ENCODE results near the gene EIF2AK2.
A peak's percentile ranks its signal among the peaks of the same experiment; 100 is the strongest.

Gene EIF2AK2

DNA sequence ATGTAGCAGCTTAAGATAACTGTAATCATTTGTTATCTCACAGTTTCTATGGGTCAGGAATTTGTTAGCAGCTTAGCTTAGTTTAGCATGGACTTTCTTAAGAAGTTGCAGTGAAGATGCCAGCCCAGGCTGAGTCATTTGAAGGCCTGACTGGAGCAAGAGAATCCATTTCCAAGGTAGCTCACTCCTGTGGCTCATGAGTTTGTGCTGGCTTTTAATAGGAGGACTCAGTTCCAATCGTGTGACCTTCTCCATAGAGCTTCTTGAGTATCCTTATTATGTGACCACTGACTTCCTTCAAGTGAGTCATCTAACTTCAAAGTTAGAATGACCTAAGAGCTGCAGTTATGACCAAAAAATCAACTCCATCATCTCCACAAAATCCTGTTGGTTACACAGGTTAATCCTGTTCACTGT lies 71.0 kb downstream of the EIF2AK2 start:
- H3K9me3 ChIP-seq (ENCODE audit: insufficient read depth, low read length), result no peaks in the 10 kb centered on the region
- no peak overlapping the region for H3K27ac ChIP-seq (ENCODE audit: low read length)
- no peak overlapping the region for H2AFZ ChIP-seq (ENCODE audit: low read depth, low read length)
- peaks cover 41% of the 10 kb centered on the region for H3K4me1 ChIP-seq (ENCODE audit: low read length)
- H3K4me3 ChIP-seq (ENCODE audit: low read length), result no peak overlapping the region
- H3K27me3 ChIP-seq (ENCODE audit: low read depth, low read length), result no peaks in the 10 kb centered on the region
- no peak overlapping the region for H3K9ac ChIP-seq (ENCODE audit: low read length)
- TF ChIP-seq EZH2phosphoT487 (IDR thresholded peaks at IDR 0.05; ENCODE audit: low read depth), result no peak
- TF ChIP-seq, protein P1, sequence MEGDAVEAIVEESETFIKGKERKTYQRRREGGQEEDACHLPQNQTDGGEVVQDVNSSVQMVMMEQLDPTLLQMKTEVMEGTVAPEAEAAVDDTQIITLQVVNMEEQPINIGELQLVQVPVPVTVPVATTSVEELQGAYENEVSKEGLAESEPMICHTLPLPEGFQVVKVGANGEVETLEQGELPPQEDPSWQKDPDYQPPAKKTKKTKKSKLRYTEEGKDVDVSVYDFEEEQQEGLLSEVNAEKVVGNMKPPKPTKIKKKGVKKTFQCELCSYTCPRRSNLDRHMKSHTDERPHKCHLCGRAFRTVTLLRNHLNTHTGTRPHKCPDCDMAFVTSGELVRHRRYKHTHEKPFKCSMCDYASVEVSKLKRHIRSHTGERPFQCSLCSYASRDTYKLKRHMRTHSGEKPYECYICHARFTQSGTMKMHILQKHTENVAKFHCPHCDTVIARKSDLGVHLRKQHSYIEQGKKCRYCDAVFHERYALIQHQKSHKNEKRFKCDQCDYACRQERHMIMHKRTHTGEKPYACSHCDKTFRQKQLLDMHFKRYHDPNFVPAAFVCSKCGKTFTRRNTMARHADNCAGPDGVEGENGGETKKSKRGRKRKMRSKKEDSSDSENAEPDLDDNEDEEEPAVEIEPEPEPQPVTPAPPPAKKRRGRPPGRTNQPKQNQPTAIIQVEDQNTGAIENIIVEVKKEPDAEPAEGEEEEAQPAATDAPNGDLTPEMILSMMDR (IDR thresholded peaks at IDR 0.05; ENCODE audit: low read depth, low read length), result no peak
- peak overlapping the region; percentile 89 for H3K4me2 ChIP-seq (ENCODE audit: low read length)
- no peaks in the 10 kb centered on the region for H4K20me1 ChIP-seq (ENCODE audit: insufficient read depth, low read length)
- H3K79me2 ChIP-seq (ENCODE audit: low read length), result peaks cover 22% of the 10 kb centered on the region
- H3K36me3 ChIP-seq (replicated peaks; ENCODE audit: low read depth, low read length), result peaks cover 10% of the 10 kb centered on the region

DNA sequence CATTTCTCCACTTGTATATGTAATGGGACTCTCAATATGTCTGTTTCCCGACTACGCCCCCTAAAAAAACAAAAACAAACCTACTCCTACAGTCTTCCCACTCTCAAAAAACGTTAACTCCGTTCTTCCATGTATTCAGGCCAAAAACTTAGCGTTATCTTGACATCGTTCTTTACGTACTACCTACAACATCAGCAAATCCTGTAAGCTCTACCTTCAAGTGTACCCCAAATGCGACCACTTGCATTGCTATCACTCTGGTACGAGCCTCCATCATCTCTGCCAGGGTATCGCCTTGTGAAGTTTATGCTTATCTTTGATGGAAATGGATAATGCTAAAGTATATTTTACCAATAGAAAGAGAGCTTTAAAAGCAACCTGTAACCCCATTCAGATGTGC lies 72.0 kb downstream of the EIF2AK2 start:
- H2AFZ ChIP-seq (ENCODE audit: low read depth, low read length), result peak overlapping the region; percentile 90
- H3K9ac ChIP-seq (ENCODE audit: low read length), result peak overlapping the region; percentile 81
- peak overlapping the region; percentile 89 for H3K4me2 ChIP-seq (ENCODE audit: low read length)
- H3K27me3 ChIP-seq (ENCODE audit: low read depth, low read length), result no peaks in the 10 kb centered on the region
- peaks cover 39% of the 10 kb centered on the region for H3K4me1 ChIP-seq (ENCODE audit: low read length)
- TF ChIP-seq, protein P1 (IDR thresholded peaks at IDR 0.05; ENCODE audit: low read depth, low read length), result no peak
- TF ChIP-seq EZH2phosphoT487 (IDR thresholded peaks at IDR 0.05; ENCODE audit: low read depth), result no peak
- no peak overlapping the region for H3K27ac ChIP-seq (ENCODE audit: low read length)
- H3K4me3 ChIP-seq (ENCODE audit: low read length), result peak overlapping the region; percentile 94
- H3K9me3 ChIP-seq (ENCODE audit: insufficient read depth, low read length), result no peaks in the 10 kb centered on the region
- no peaks in the 10 kb centered on the region for H4K20me1 ChIP-seq (ENCODE audit: insufficient read depth, low read length)
- H3K79me2 ChIP-seq (ENCODE audit: low read length), result peaks cover 22% of the 10 kb centered on the region
- peaks cover 13% of the 10 kb centered on the region for H3K36me3 ChIP-seq (replicated peaks; ENCODE audit: low read depth, low read length)

DNA sequence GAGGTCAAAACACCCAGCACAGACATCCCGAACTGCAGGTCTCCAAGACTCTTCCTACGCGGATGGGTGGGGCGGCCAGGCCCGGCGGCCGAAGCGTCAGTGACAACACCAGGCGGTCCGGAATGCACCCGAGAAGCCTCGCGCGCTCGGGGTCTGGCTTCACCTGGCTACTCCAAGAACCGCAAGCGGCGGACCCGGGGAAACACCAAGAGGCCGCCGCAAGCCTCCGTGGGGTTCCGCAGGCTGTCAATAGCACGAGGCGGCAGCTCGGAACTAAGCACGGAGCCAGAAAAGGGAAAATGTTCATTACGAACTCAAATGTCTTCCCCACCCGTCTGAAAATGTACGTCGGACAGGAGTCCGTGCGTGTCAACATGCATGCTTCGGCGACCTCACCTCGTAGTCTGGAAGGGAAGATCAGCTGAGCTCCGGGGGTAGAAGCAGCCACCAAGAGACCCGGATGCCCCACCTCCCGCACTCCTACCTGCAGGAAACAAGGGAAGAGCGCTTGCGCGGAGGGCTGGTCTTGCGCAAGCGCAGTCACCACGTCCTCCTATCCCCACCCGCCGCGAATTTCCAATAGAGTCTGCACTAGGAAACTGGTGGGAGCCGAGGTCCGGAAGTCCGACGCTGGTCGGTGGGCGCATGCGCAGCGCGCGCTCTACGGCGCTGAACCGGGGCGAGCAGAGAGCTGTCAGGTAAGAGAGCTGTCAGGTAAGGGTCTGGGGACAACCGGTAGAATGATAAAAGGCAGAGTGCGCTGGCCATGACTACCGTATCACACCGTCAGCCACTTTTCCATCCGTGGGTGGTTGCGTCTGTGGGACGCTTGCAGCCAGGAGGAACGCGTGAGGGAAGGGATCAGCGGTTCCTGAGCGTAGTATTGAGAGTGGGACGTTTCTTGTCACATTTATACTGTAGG lies 72.6 kb downstream of the EIF2AK2 start, which contains the start of the genes GPATCH11 and HEATR5B:
GPATCH11 (plus strand) TSS at position 646 of the 922 bp plus-strand sequence. CDS start 3,864 bp downstream, outside the sequence.
HEATR5B (minus strand) TSS at position 500 of the 922 bp plus-strand sequence. CDS start 958 bp downstream, outside the sequence.
- Histone ChIP-seq H3K79me2 (ENCODE audit: low read length) (peaks cover 22% of the 10 kb centered on the region), H4K20me1 (ENCODE audit: insufficient read depth, low read length) (no peaks in the 10 kb centered on the region), H2AFZ (ENCODE audit: low read depth, low read length) (peak within 1 kb of the TSS; percentile 90), H3K9me3 (ENCODE audit: insufficient read depth, low read length) (no peaks in the 10 kb centered on the region), H3K4me1 (ENCODE audit: low read length) (peaks cover 37% of the 10 kb centered on the region), H3K36me3 (replicated peaks; ENCODE audit: low read depth, low read length) (peaks cover 14% of the 10 kb centered on the region), H3K9ac (ENCODE audit: low read length) (peak within 1 kb of the TSS; percentile 81), H3K27me3 (ENCODE audit: low read depth, low read length) (no peaks in the 10 kb centered on the region), H3K4me2 (ENCODE audit: low read length) (peak within 1 kb of the TSS; percentile 89), H3K27ac (ENCODE audit: low read length) (peak within 1 kb of the TSS; percentile 1; the same call in 1 of the 2 replicates), H3K4me3 (ENCODE audit: low read length) (peak within 1 kb of the TSS; percentile 94)
- TF ChIP-seq, protein P1 (IDR thresholded peaks at IDR 0.05; ENCODE audit: low read depth, low read length), result no peak
- no peak for TF ChIP-seq EZH2phosphoT487 (IDR thresholded peaks at IDR 0.05; ENCODE audit: low read depth)

DNA sequence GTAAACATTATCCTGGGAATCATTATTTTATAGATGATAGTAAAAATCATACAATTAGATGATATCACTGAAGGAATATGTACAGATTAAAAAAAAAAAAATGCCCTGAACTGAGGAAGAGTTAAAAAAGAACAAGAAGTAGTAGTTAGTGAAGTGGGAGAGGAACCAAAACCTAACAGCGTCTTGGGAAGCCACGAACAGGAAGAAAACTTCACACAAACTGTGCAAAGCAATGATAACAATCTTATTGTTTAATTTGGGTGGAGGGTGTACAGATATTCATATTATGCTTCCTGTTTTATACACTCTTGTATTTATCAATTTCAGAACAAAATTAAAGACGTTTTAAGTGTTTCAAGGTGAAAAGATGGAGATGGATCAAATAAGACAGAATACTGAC lies 76.1 kb downstream of the EIF2AK2 start:
- Histone ChIP-seq H3K4me2 (ENCODE audit: low read length) (peak overlapping the region; percentile 54), H3K36me3 (replicated peaks; ENCODE audit: low read depth, low read length) (peaks cover 26% of the 10 kb centered on the region), H3K9ac (ENCODE audit: low read length) (no peak overlapping the region), H3K4me1 (ENCODE audit: low read length) (peaks cover 31% of the 10 kb centered on the region), H4K20me1 (ENCODE audit: insufficient read depth, low read length) (no peaks in the 10 kb centered on the region), H2AFZ (ENCODE audit: low read depth, low read length) (no peak overlapping the region), H3K79me2 (ENCODE audit: low read length) (peaks cover 19% of the 10 kb centered on the region), H3K27me3 (ENCODE audit: low read depth, low read length) (no peaks in the 10 kb centered on the region), H3K27ac (ENCODE audit: low read length) (peak overlapping the region; percentile 5; the same call in 1 of the 2 replicates), H3K4me3 (ENCODE audit: low read length) (0 out of 2 replicates have a peak overlapping the region, but pooled peaks have one; percentile 8), H3K9me3 (ENCODE audit: insufficient read depth, low read length) (no peaks in the 10 kb centered on the region)
- no peak for TF ChIP-seq EZH2phosphoT487 (IDR thresholded peaks at IDR 0.05; ENCODE audit: low read depth)
- TF ChIP-seq, protein P1 (IDR thresholded peaks at IDR 0.05; ENCODE audit: low read depth, low read length), result no peak

All from OCI-LY3 (cell line).